GM10266 (cell line): ENCODE data around the gene PSMC5.

ENCODE experiments used
- DNase-seq: peaks from one replicate; pipeline ENCODE4 v3.0.0; 2012; ENCODE audit errors: extremely low spot score
- CTCF ChIP-seq: IDR thresholded peaks from 2 replicates; pipeline ENCODE4 v1.5.1; 2012; ENCODE audit warnings: mild to moderate bottlenecking, low read depth; ENCODE audit not compliant: control insufficient read depth, insufficient read depth; ENCODE audit errors: missing control alignments

The PSMC5 gene

GRCh38 chr17:63827002-63827800, at the start of gene PSMC5, which contains the start of gene FTSJ3:
PSMC5 (plus strand) TSS chr17:63827431; CDS start chr17:63827491, 60 bp downstream.
FTSJ3 (minus strand) TSS chr17:63827663; CDS start chr17:63826902, 761 bp downstream.
- peak; percentile 72 for TF ChIP-seq CTCF
- peak; percentile 87 for DNase-seq

GRCh38 chr17:63780507-63780906, 46.7 kb upstream of the PSMC5 start:
- no peak for DNase-seq
- no peak for TF ChIP-seq CTCF

GRCh38 chr17:63780928-63781327, 46.3 kb upstream of the PSMC5 start:
- no peak for DNase-seq
- TF ChIP-seq CTCF, result no peak

- DNase-seq, result no peak
- no peak for TF ChIP-seq CTCF
Measured at GRCh38 chr17:63783522-63783921, 43.7 kb upstream of the PSMC5 start.

- TF ChIP-seq CTCF, result no peak
- no peak for DNase-seq
Measured at GRCh38 chr17:63785556-63785955, 41.7 kb upstream of the PSMC5 start.

- TF ChIP-seq CTCF, result no peak
- DNase-seq, result no peak
Measured at GRCh38 chr17:63786117-63786516, 41.1 kb upstream of the PSMC5 start.

GRCh38 chr17:63786971-63787711, 40.1 kb upstream of the PSMC5 start:
- DNase-seq, result no peak
- no peak for TF ChIP-seq CTCF
